ENCODE measurements around the gene IRF5. TPM values are rescaled to one million over a fixed set of nuclear protein-coding genes. Genes with fewer than 3 reads are reported as not detected.

Gene IRF5, protein sequence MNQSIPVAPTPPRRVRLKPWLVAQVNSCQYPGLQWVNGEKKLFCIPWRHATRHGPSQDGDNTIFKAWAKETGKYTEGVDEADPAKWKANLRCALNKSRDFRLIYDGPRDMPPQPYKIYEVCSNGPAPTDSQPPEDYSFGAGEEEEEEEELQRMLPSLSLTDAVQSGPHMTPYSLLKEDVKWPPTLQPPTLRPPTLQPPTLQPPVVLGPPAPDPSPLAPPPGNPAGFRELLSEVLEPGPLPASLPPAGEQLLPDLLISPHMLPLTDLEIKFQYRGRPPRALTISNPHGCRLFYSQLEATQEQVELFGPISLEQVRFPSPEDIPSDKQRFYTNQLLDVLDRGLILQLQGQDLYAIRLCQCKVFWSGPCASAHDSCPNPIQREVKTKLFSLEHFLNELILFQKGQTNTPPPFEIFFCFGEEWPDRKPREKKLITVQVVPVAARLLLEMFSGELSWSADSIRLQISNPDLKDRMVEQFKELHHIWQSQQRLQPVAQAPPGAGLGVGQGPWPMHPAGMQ
- total RNA-seq = 2.7 TPM
- 1 to 10 TPM; 1.6 to 3.5 (median 2.4) TPM for polyA plus RNA-seq (ENCODE audit: insufficient read depth in 1 of 8, insufficient read length in 8 of 8, low replicate concordance in 1 of 8)
- long read RNA-seq, donor 1 = 0 reads
- long read RNA-seq, donor 2 = 0 reads
- long read RNA-seq, donor 3, partial matches to known transcripts = 0 of 1 reads
- long read RNA-seq, donor 3, other reads (novel, unspliced or antisense) = 0 of 1 reads
- long read RNA-seq, donor 4 = 0 reads
- long read RNA-seq, donor 5, partial matches to known transcripts = 0 of 1 reads
- long read RNA-seq, donor 5, other reads (novel, unspliced or antisense) = 0 of 1 reads
- long read RNA-seq, donor 6, partial matches to known transcripts = 17 of 18 reads
- long read RNA-seq, donor 6, other reads (novel, unspliced or antisense) = 0 of 18 reads
- long read RNA-seq, donor 7, partial matches to known transcripts = 0 of 1 reads
- long read RNA-seq, donor 7, other reads (novel, unspliced or antisense) = 0 of 1 reads
- long read RNA-seq, donor 8 = 0 reads
- long read RNA-seq, donor 9 = 0 reads
- long read RNA-seq, donor 10 = 0 reads
- long read RNA-seq, donor 11 = 0 reads

DNA sequence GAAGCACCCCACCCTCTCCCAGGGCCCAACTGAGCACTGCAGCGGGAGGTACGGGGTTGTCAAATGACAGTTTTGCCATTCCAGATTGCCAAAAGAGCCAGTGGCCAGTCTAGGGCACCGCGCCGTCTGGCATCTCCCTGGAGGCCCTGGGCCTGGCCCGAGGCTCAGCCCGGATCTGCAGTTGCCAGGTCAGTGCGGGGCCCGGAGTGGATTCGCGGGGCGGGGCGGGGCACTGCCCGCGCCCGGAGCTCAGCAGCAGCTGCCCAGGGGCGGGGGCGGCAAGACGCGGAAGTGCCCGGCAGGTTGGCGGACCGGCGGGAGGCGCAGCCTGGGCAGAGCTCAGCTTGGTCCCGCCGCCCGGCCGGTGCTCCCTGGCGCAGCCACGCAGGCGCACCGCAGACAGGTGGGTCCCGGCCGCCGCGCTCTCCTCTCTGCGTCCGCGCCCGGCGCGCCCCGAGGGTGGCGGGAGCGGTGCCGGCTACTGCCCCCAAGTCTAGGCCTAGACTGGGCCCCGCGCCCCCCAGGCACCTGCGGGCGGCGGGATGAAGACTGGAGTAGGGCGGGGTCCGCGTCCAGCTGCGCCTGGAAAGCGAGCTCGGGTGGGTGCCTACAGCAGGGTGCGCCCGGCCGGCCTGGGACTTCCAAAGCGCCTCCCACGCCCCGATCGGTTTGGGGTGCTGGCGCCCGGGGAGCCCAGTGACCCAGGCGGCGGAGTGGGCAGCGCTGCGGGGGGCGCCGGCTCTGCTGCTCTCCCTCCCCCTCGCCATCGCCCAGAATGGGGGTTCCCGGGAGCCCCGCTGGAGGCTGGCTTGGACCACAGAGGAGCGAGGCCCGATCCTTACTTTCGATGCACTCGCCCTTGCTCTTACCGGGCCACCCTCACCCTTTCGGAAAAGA is at the start of gene IRF5:
IRF5 (plus strand) TSS at position 281 of the 897 bp plus-strand sequence. CDS start 4,155 bp downstream, outside the sequence.
- H3K27ac ChIP-seq (ENCODE audit: low read length) = no peak within 1 kb of the TSS

DNA sequence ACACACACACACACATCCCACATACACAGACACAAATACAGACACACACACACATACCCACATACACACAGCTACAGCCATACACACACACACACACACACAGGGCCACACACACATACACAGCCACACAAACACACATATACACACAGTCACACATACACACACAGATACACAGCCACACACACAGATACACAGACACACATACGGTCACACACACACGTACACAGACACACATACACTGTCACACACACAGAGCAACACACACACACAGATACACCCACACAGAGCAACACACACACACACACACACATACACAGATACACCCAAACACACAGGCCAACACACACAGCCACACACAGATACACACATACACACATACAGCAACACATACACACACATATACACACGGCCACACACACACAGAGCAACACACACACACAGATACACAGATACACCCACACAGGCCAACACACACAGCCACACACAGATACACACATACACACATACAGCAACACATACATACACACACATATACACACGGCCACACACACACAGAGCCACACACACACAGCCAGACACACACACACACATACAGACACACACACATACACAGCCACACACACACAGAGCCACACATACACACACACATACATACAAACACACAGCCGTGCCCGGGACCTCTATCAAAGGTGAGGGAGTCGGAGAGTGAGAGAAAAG is 49.5 kb upstream of the IRF5 start:
- Histone ChIP-seq H3K9me3 (replicated peaks; ENCODE audit: control insufficient read depth, low read depth, low read length) (no peaks in the 10 kb centered on the region), H3K4me3 (ENCODE audit: low read length) (no peak overlapping the region), H3K36me3 (ENCODE audit: control insufficient read depth, insufficient read depth, low read length) (no peaks in the 10 kb centered on the region), H3K4me1 (ENCODE audit: control insufficient read depth, insufficient read depth, low read length) (peaks cover 2% of the 10 kb centered on the region), H3K27ac (ENCODE audit: low read length) (no peak overlapping the region), H3K27me3 (ENCODE audit: control insufficient read depth, insufficient read depth, low read length) (peaks cover 35% of the 10 kb centered on the region)
- DNase-seq = no peak
- WGBS (ENCODE audit: insufficient coverage) = 92% methylated on average over 5 of the region's 7 CpGs

More for the DNA sequence above, at the start of gene IRF5:
- peaks cover 23% of the 10 kb centered on the region for H3K4me1 ChIP-seq (ENCODE audit: control insufficient read depth, insufficient read depth, low read length)
- peaks cover 65% of the 10 kb centered on the region for H3K27me3 ChIP-seq (ENCODE audit: control insufficient read depth, insufficient read depth, low read length)
- WGBS (ENCODE audit: insufficient coverage) = under 1% methylated on average over 78 of the region's 83 CpGs
- H3K9me3 ChIP-seq (replicated peaks; ENCODE audit: control insufficient read depth, low read depth, low read length) = no peaks in the 10 kb centered on the region
- H3K4me3 ChIP-seq (ENCODE audit: low read length) = peak within 1 kb of the TSS; percentile 41
- H3K36me3 ChIP-seq (ENCODE audit: control insufficient read depth, insufficient read depth, low read length) = no peaks in the 10 kb centered on the region
- DNase-seq = peak; percentile 39

DNA sequence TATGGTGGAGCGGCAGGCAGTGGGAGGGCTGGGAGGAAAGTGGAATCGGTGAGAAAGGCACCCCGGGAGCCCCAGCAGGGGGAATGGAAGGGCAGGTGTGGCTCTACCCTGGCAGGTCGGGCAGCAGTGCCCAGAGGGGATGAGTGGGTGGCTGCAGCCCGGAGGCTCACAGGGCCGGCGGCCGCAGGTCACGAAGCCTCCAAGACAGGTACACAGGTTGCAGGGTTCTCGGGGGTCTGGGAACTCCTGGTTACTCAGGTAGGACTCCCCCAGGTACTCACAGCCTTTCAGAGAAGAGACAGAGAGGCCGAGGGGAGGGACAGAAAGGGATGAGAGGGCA is 49.0 kb upstream of the IRF5 start:
- H3K4me3 ChIP-seq (ENCODE audit: low read length) = no peak overlapping the region
- H3K4me1 ChIP-seq (ENCODE audit: control insufficient read depth, insufficient read depth, low read length) = peaks cover 2% of the 10 kb centered on the region
- no peak overlapping the region for H3K27ac ChIP-seq (ENCODE audit: low read length)
- DNase-seq = no peak
- no peaks in the 10 kb centered on the region for H3K36me3 ChIP-seq (ENCODE audit: control insufficient read depth, insufficient read depth, low read length)
- WGBS (ENCODE audit: insufficient coverage) = 57% methylated on average over 5 of the region's 11 CpGs
- H3K27me3 ChIP-seq (ENCODE audit: control insufficient read depth, insufficient read depth, low read length) = peaks cover 35% of the 10 kb centered on the region
- H3K9me3 ChIP-seq (replicated peaks; ENCODE audit: control insufficient read depth, low read depth, low read length) = no peaks in the 10 kb centered on the region

DNA sequence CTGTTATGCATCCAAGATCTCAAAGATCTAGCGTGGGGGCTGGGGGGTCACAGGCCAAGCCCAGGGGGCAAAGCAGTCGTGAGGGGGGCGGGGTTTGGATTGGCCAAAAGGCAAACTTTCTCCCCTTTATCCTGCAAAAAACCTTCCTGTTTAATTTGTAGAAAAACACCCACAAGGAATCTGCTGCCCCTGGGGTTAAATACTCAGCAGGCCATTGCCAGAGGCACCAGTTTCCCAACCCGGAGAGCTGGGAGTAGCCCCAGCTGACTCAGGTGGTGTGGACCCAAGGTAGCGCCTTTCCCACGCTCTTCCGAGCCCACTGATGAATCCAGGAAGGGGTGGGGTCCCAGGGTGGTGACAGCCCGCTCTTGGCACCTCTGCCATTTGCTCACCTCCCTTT is 48.6 kb upstream of the IRF5 start:
- peaks cover 35% of the 10 kb centered on the region for H3K27me3 ChIP-seq (ENCODE audit: control insufficient read depth, insufficient read depth, low read length)
- WGBS (ENCODE audit: insufficient coverage) = no CpG with 5 or more reads among the region's 8 CpGs

DNA sequence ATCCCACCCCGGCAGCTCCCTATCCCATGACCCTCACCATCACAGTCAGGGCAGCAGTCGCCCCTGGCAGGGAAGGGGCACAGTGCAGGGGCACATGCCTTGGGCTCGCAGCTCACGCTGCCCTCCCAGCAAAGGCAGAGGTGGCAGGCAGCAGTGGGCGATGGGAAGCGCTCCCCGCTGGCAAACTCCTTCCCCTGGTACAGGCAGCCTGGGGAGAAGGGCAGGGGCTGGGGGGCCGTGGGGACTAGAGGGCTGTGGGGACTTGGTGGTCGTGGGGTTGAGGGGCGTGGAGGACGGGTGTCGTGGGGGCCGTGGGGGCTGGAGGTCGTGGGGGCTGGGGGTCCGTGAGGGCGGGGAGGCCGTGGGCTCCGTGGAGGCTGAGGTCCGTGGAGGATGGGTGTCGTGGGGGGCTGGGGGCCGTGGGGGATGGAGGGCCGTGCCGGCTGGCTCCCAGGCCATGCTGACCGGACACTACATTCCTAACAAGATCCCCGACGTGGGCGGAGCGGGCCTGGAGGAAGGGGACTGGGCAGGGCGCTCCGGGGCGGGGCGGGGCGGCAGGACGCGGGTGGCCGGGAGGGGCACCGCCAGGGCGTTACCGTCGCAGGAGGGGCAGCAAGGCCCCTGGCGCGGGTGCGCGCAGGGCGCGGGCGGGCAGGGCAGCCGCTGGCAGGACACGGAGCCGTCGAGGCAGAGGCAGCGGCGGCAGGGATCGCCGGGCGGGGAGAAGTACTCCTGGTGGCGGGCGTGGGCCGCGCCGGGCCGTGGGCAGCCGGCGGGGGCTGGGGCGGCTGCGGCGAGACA is 47.2 kb upstream of the IRF5 start:
- no peaks in the 10 kb centered on the region for H3K36me3 ChIP-seq (ENCODE audit: control insufficient read depth, insufficient read depth, low read length)
- no peaks in the 10 kb centered on the region for H3K9me3 ChIP-seq (replicated peaks; ENCODE audit: control insufficient read depth, low read depth, low read length)
- peaks cover 35% of the 10 kb centered on the region for H3K27me3 ChIP-seq (ENCODE audit: control insufficient read depth, insufficient read depth, low read length)
- no peak for DNase-seq
- H3K27ac ChIP-seq (ENCODE audit: low read length) = no peak overlapping the region
- H3K4me1 ChIP-seq (ENCODE audit: control insufficient read depth, insufficient read depth, low read length) = peaks cover 2% of the 10 kb centered on the region
- H3K4me3 ChIP-seq (ENCODE audit: low read length) = no peak overlapping the region
- 26% methylated on average over 59 of the region's 67 CpGs for WGBS (ENCODE audit: insufficient coverage)

More for the DNA sequence above, 48.6 kb upstream of the IRF5 start:
- no peak overlapping the region for H3K27ac ChIP-seq (ENCODE audit: low read length)
- no peaks in the 10 kb centered on the region for H3K36me3 ChIP-seq (ENCODE audit: control insufficient read depth, insufficient read depth, low read length)
- no peaks in the 10 kb centered on the region for H3K9me3 ChIP-seq (replicated peaks; ENCODE audit: control insufficient read depth, low read depth, low read length)
- peaks cover 2% of the 10 kb centered on the region for H3K4me1 ChIP-seq (ENCODE audit: control insufficient read depth, insufficient read depth, low read length)
- no peak for DNase-seq
- no peak overlapping the region for H3K4me3 ChIP-seq (ENCODE audit: low read length)

DNA sequence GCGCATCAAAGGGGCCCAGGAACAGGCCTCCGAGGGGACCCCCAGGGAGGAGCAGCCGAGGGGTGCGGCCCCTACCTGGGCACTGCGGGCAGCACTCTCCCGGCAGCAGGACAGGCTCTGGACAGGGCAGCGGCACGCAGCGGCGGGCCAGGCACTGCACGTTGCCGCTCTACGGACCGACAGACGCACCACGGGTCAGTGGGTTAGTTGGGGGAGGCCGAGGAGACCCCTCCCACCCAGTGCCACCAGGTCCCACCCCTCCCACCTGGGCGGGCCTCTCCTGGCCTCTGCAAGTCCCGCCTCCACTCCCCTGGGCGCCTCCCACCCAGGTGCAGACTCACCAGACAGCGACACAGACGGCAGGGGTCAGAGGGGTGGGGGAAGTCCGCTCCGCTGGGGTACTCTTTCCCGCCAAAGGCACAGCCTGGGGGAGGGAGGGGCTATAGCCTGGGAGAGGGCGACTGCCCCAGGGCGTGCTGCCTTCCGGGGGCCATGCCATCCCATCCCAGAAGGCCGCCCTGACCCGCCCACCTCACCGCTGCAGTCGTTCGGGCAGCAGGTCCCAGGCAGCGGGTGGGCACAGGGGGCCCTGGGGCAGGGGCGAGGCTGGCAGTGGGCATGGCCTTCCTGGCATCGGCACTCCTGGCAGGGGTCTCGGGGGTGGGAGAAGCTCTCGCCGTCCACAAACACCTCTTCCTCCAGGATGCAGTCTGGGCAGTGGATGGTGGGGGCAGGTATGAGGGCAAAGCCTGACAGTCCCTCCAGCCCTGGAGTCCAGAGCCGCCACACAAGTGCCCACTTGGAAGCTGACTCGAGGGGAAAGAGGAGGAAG is 46.4 kb upstream of the IRF5 start:
- DNase-seq = no peak
- peaks cover 35% of the 10 kb centered on the region for H3K27me3 ChIP-seq (ENCODE audit: control insufficient read depth, insufficient read depth, low read length)
- 34% methylated on average over 21 of the region's 41 CpGs for WGBS (ENCODE audit: insufficient coverage)
- H3K4me1 ChIP-seq (ENCODE audit: control insufficient read depth, insufficient read depth, low read length) = peaks cover 2% of the 10 kb centered on the region
- no peak overlapping the region for H3K4me3 ChIP-seq (ENCODE audit: low read length)
- H3K9me3 ChIP-seq (replicated peaks; ENCODE audit: control insufficient read depth, low read depth, low read length) = no peaks in the 10 kb centered on the region
- no peak overlapping the region for H3K27ac ChIP-seq (ENCODE audit: low read length)
- H3K36me3 ChIP-seq (ENCODE audit: control insufficient read depth, insufficient read depth, low read length) = no peaks in the 10 kb centered on the region

DNA sequence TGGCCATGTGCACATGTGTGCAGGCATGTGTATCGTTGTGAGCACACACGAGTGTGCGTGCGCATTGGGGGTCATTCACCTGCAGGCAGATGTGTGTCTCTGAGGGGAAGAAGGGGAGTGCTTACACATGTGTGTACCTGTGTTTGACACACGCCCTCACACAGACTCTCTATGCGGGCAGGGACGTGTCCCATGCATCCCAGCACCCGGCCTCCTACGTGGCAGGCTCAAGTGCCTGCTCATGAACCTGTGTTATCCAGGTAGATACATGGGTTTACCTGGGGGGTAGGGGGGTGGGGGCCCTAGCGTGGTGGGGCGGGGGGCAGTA is 45.8 kb upstream of the IRF5 start:
- WGBS (ENCODE audit: insufficient coverage) = 91% methylated on average over 5 of the region's 11 CpGs
- H3K27ac ChIP-seq (ENCODE audit: low read length) = no peak overlapping the region
- no peak for DNase-seq

DNA sequence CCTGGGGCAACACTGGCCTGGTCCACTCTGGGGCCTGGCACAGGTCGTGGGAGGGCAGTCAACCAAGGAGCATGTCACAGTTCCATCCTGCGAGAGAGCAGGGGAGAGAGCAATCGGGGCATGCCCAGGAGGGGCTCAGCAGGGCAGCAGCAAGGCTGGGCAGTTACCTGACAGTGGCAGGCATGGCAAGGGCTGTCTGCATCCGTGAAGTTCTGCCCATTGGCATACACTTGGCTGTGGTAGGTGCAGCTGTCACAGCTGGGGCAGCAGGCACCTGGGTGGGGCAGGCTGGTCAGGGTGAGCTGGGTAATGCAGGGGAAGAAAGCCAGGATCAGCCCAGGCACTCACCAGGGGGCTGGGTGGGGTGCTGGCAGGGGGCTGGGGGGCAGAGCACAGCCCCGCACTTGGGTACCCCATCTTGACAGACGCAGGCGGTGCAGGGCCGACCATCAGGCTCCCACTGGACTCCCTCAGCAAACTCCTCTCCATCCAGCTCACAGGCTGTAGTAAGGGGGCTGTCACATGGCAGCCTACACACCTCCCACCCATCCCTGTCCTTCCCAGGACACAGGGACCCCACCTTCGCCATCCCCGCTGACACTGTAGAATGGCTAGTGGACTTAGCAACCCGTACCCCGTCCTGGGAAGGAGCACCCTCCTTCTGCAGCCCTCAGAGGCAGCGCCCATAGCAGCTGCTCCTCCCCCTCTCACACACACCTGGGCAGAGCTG is 45.0 kb upstream of the IRF5 start:
- Histone ChIP-seq H3K9me3 (replicated peaks; ENCODE audit: control insufficient read depth, low read depth, low read length) (no peaks in the 10 kb centered on the region), H3K27ac (ENCODE audit: low read length) (no peak overlapping the region), H3K36me3 (ENCODE audit: control insufficient read depth, insufficient read depth, low read length) (no peaks in the 10 kb centered on the region), H3K4me3 (ENCODE audit: low read length) (no peak overlapping the region), H3K27me3 (ENCODE audit: control insufficient read depth, insufficient read depth, low read length) (peaks cover 32% of the 10 kb centered on the region), H3K4me1 (ENCODE audit: control insufficient read depth, insufficient read depth, low read length) (peaks cover 2% of the 10 kb centered on the region)
- DNase-seq = no peak
- 85% methylated on average over 13 of the region's 13 CpGs for WGBS (ENCODE audit: insufficient coverage)

More for the DNA sequence above, 45.8 kb upstream of the IRF5 start:
- Histone ChIP-seq H3K27me3 (ENCODE audit: control insufficient read depth, insufficient read depth, low read length) (peaks cover 35% of the 10 kb centered on the region), H3K9me3 (replicated peaks; ENCODE audit: control insufficient read depth, low read depth, low read length) (no peaks in the 10 kb centered on the region), H3K36me3 (ENCODE audit: control insufficient read depth, insufficient read depth, low read length) (no peaks in the 10 kb centered on the region), H3K4me3 (ENCODE audit: low read length) (no peak overlapping the region), H3K4me1 (ENCODE audit: control insufficient read depth, insufficient read depth, low read length) (peaks cover 2% of the 10 kb centered on the region)

Data from muscle of leg (tissue), 16 donors.